ENCODE data around the gene ST6GALNAC5. TPM values are rescaled to one million over a fixed set of nuclear protein-coding genes. Genes with fewer than 3 reads are reported as not detected.

The ST6GALNAC5 gene
- total RNA-seq, 5 donors from 2014 or later (not counting 1 experiment from before 2014, with no cell fraction given): not detected

GRCh38 chr1:76951153-76951552, 83.9 kb downstream of the ST6GALNAC5 start:
- Histone ChIP-seq H3K9me3 (no peaks in the 10 kb centered on the region), H3K36me3 (ENCODE audit: control insufficient read depth in 2 of 2, extremely low read depth in 1 of 2, insufficient read depth in 1 of 2, low read length in 1 of 2) (no peaks in the 10 kb centered on the region), H3K4me1 (ENCODE audit: control insufficient read depth in 1 of 2, extremely low read depth in 1 of 2, insufficient read depth in 2 of 2, low read length in 2 of 2) (no peaks in the 10 kb centered on the region), H3K27ac (ENCODE audit: low read length) (no peak overlapping the region), H3K4me3 (ENCODE audit: control insufficient read depth in 1 of 2, extremely low read depth in 1 of 2, low read length in 1 of 2) (no peak overlapping the region), H3K27me3 (replicated peaks in 1 of 2; ENCODE audit: control insufficient read depth in 2 of 2, extremely low read depth in 1 of 2, insufficient read depth in 2 of 2, low read length in 1 of 2) (no peaks in the 10 kb centered on the region)
- DNase-seq: no peak
- Mint-ChIP-seq H3K27me3 (no peaks in the 10 kb centered on the region), H3K36me3 (no peaks in the 10 kb centered on the region), H3K4me3 (no peak overlapping the region), H3K9me3 (no peaks in the 10 kb centered on the region), H3K4me1 (no peaks in the 10 kb centered on the region), H3K27ac (no peak overlapping the region)
- ATAC-seq (replicated peaks in 1 of 4): no peak
- CTCF ChIA-PET: no interaction called here
- POLR2A ChIA-PET: no interaction called here
- WGBS (ENCODE audit: insufficient coverage): no CpG with 5 or more reads among the region's 2 CpGs

- ATAC-seq (replicated peaks in 1 of 4): no peak
- POLR2A ChIA-PET: no interaction called here
- H3K4me3 Mint-ChIP-seq: no peak overlapping the region
Observed at GRCh38 chr1:76955652-76956051, 88.4 kb downstream of the ST6GALNAC5 start.

GRCh38 chr1:76957961-76958360, 90.7 kb downstream of the ST6GALNAC5 start:
- POLR2A ChIA-PET: no interaction called here
- H3K36me3 ChIP-seq (ENCODE audit: control insufficient read depth in 2 of 2, extremely low read depth in 1 of 2, insufficient read depth in 1 of 2, low read length in 1 of 2): no peaks in the 10 kb centered on the region
- H3K4me3 Mint-ChIP-seq: no peak overlapping the region

More at GRCh38 chr1:76955652-76956051, 88.4 kb downstream of the ST6GALNAC5 start:
- H3K36me3 ChIP-seq (ENCODE audit: control insufficient read depth in 2 of 2, extremely low read depth in 1 of 2, insufficient read depth in 1 of 2, low read length in 1 of 2): no peaks in the 10 kb centered on the region
- no peaks in the 10 kb centered on the region for H3K27me3 ChIP-seq (replicated peaks in 1 of 2; ENCODE audit: control insufficient read depth in 2 of 2, extremely low read depth in 1 of 2, insufficient read depth in 2 of 2, low read length in 1 of 2)
- no peak for DNase-seq
- no peak overlapping the region for H3K4me3 ChIP-seq (ENCODE audit: control insufficient read depth in 1 of 2, extremely low read depth in 1 of 2, low read length in 1 of 2)
- Mint-ChIP-seq H3K36me3 (no peaks in the 10 kb centered on the region), H3K4me1 (no peaks in the 10 kb centered on the region), H3K9me3 (no peaks in the 10 kb centered on the region), H3K27ac (no peak overlapping the region), H3K27me3 (peaks cover 0 to 2% of the 10 kb centered on the region in 2 donors)
- H3K9me3 ChIP-seq: no peaks in the 10 kb centered on the region
- H3K4me1 ChIP-seq (ENCODE audit: control insufficient read depth in 1 of 2, extremely low read depth in 1 of 2, insufficient read depth in 2 of 2, low read length in 2 of 2): no peaks in the 10 kb centered on the region
- CTCF ChIA-PET: interaction anchor here in 1 of 2 donors (0.6 kb wide), 1 partner anchor 841 kb away, joined by 3 read pairs; no protein-coding TSS in a partner anchor
- no peak overlapping the region for H3K27ac ChIP-seq (ENCODE audit: low read length)

GRCh38 chr1:76958828-76959227, 91.5 kb downstream of the ST6GALNAC5 start:
- H3K27ac Mint-ChIP-seq: no peak overlapping the region
- DNase-seq: no peak
- H3K36me3 Mint-ChIP-seq: no peaks in the 10 kb centered on the region
- Histone ChIP-seq H3K9me3 (no peaks in the 10 kb centered on the region), H3K27ac (ENCODE audit: low read length) (no peak overlapping the region), H3K4me3 (ENCODE audit: control insufficient read depth in 1 of 2, extremely low read depth in 1 of 2, low read length in 1 of 2) (no peak overlapping the region), H3K27me3 (replicated peaks in 1 of 2; ENCODE audit: control insufficient read depth in 2 of 2, extremely low read depth in 1 of 2, insufficient read depth in 2 of 2, low read length in 1 of 2) (no peaks in the 10 kb centered on the region), H3K4me1 (ENCODE audit: control insufficient read depth in 1 of 2, extremely low read depth in 1 of 2, insufficient read depth in 2 of 2, low read length in 2 of 2) (no peaks in the 10 kb centered on the region), H3K36me3 (ENCODE audit: control insufficient read depth in 2 of 2, extremely low read depth in 1 of 2, insufficient read depth in 1 of 2, low read length in 1 of 2) (no peaks in the 10 kb centered on the region)
- no peaks in the 10 kb centered on the region for H3K4me1 Mint-ChIP-seq
- no peak overlapping the region for H3K4me3 Mint-ChIP-seq
- peaks cover 0 to 3% (median 3%) of the 10 kb centered on the region in 3 donors for H3K9me3 Mint-ChIP-seq
- no peak for ATAC-seq (replicated peaks in 1 of 4)
- POLR2A ChIA-PET: no interaction called here
- CTCF ChIA-PET: no interaction called here
- peaks cover 0 to 2% of the 10 kb centered on the region in 2 donors for H3K27me3 Mint-ChIP-seq
- 100% methylated on average over 1 of the region's 4 CpGs for WGBS (ENCODE audit: insufficient coverage)

More at GRCh38 chr1:76957961-76958360, 90.7 kb downstream of the ST6GALNAC5 start:
- CTCF ChIA-PET: no interaction called here
- Histone ChIP-seq H3K4me1 (ENCODE audit: control insufficient read depth in 1 of 2, extremely low read depth in 1 of 2, insufficient read depth in 2 of 2, low read length in 2 of 2) (no peaks in the 10 kb centered on the region), H3K9me3 (no peaks in the 10 kb centered on the region), H3K4me3 (ENCODE audit: control insufficient read depth in 1 of 2, extremely low read depth in 1 of 2, low read length in 1 of 2) (no peak overlapping the region), H3K27me3 (replicated peaks in 1 of 2; ENCODE audit: control insufficient read depth in 2 of 2, extremely low read depth in 1 of 2, insufficient read depth in 2 of 2, low read length in 1 of 2) (no peaks in the 10 kb centered on the region), H3K27ac (ENCODE audit: low read length) (no peak overlapping the region)
- H3K4me1 Mint-ChIP-seq: no peaks in the 10 kb centered on the region
- no peaks in the 10 kb centered on the region for H3K36me3 Mint-ChIP-seq
- 87% methylated on average over 4 of the region's 8 CpGs for WGBS (ENCODE audit: insufficient coverage)
- H3K9me3 Mint-ChIP-seq: no peaks in the 10 kb centered on the region
- DNase-seq (no peak), ATAC-seq (replicated peaks in 1 of 4) (no peak)
- peaks cover 0 to 2% of the 10 kb centered on the region in 2 donors for H3K27me3 Mint-ChIP-seq
- H3K27ac Mint-ChIP-seq: no peak overlapping the region

GRCh38 chr1:76959556-76959955, 92.3 kb downstream of the ST6GALNAC5 start:
- ATAC-seq (replicated peaks in 1 of 4): no peak
- ChIA-PET POLR2A (no interaction called here), CTCF (no interaction called here)
- H3K4me1 ChIP-seq (ENCODE audit: control insufficient read depth in 1 of 2, extremely low read depth in 1 of 2, insufficient read depth in 2 of 2, low read length in 2 of 2): no peaks in the 10 kb centered on the region
- H3K27me3 Mint-ChIP-seq: peaks cover 0 to 2% of the 10 kb centered on the region in 2 donors
- no peaks in the 10 kb centered on the region for H3K36me3 Mint-ChIP-seq
- no peaks in the 10 kb centered on the region for H3K27me3 ChIP-seq (replicated peaks in 1 of 2; ENCODE audit: control insufficient read depth in 2 of 2, extremely low read depth in 1 of 2, insufficient read depth in 2 of 2, low read length in 1 of 2)
- DNase-seq: no peak
- 52% methylated on average over 2 of the region's 4 CpGs for WGBS (ENCODE audit: insufficient coverage)
- H3K9me3 ChIP-seq: no peaks in the 10 kb centered on the region
- H3K4me3 ChIP-seq (ENCODE audit: control insufficient read depth in 1 of 2, extremely low read depth in 1 of 2, low read length in 1 of 2): no peak overlapping the region
- no peak overlapping the region for H3K27ac ChIP-seq (ENCODE audit: low read length)
- H3K4me3 Mint-ChIP-seq: no peak overlapping the region
- no peaks in the 10 kb centered on the region for H3K36me3 ChIP-seq (ENCODE audit: control insufficient read depth in 2 of 2, extremely low read depth in 1 of 2, insufficient read depth in 1 of 2, low read length in 1 of 2)
- no peaks in the 10 kb centered on the region for H3K4me1 Mint-ChIP-seq
- no peak overlapping the region for H3K27ac Mint-ChIP-seq
- peaks cover 0 to 5% (median 3%) of the 10 kb centered on the region in 3 donors for H3K9me3 Mint-ChIP-seq

GRCh38 chr1:76961181-76961819, 94.0 kb downstream of the ST6GALNAC5 start:
- H3K27ac Mint-ChIP-seq: no peak overlapping the region
- Histone ChIP-seq H3K27ac (ENCODE audit: low read length) (no peak overlapping the region), H3K27me3 (replicated peaks in 1 of 2; ENCODE audit: control insufficient read depth in 2 of 2, extremely low read depth in 1 of 2, insufficient read depth in 2 of 2, low read length in 1 of 2) (no peaks in the 10 kb centered on the region), H3K36me3 (ENCODE audit: control insufficient read depth in 2 of 2, extremely low read depth in 1 of 2, insufficient read depth in 1 of 2, low read length in 1 of 2) (no peaks in the 10 kb centered on the region), H3K9me3 (no peaks in the 10 kb centered on the region), H3K4me3 (ENCODE audit: control insufficient read depth in 1 of 2, extremely low read depth in 1 of 2, low read length in 1 of 2) (no peak overlapping the region), H3K4me1 (ENCODE audit: control insufficient read depth in 1 of 2, extremely low read depth in 1 of 2, insufficient read depth in 2 of 2, low read length in 2 of 2) (no peaks in the 10 kb centered on the region)
- 81% methylated on average over 4 of the region's 6 CpGs for WGBS (ENCODE audit: insufficient coverage)
- H3K9me3 Mint-ChIP-seq: peaks cover 0 to 5% (median 3%) of the 10 kb centered on the region in 3 donors
- CTCF ChIA-PET: no interaction called here
- POLR2A ChIA-PET: no interaction called here
- no peaks in the 10 kb centered on the region for H3K4me1 Mint-ChIP-seq
- peaks cover 2 to 5% of the 10 kb centered on the region in 2 donors for H3K27me3 Mint-ChIP-seq
- no peaks in the 10 kb centered on the region for H3K36me3 Mint-ChIP-seq
- H3K4me3 Mint-ChIP-seq: no peak overlapping the region
- no peak for DNase-seq
- ATAC-seq (replicated peaks in 1 of 4): no peak

- H3K4me3 ChIP-seq (ENCODE audit: control insufficient read depth in 1 of 2, extremely low read depth in 1 of 2, low read length in 1 of 2): no peak overlapping the region
- no peaks in the 10 kb centered on the region for H3K4me1 ChIP-seq (ENCODE audit: control insufficient read depth in 1 of 2, extremely low read depth in 1 of 2, insufficient read depth in 2 of 2, low read length in 2 of 2)
- H3K27me3 ChIP-seq (replicated peaks in 1 of 2; ENCODE audit: control insufficient read depth in 2 of 2, extremely low read depth in 1 of 2, insufficient read depth in 2 of 2, low read length in 1 of 2): no peaks in the 10 kb centered on the region
- no peak overlapping the region for H3K27ac Mint-ChIP-seq
- no peaks in the 10 kb centered on the region for H3K4me1 Mint-ChIP-seq
- peaks cover 0 to 5% (median 3%) of the 10 kb centered on the region in 3 donors for H3K9me3 Mint-ChIP-seq
- no peak overlapping the region for H3K27ac ChIP-seq (ENCODE audit: low read length)
- CTCF ChIA-PET: no interaction called here
- peaks cover 2 to 5% of the 10 kb centered on the region in 2 donors for H3K27me3 Mint-ChIP-seq
- no peak overlapping the region for H3K4me3 Mint-ChIP-seq
- no peaks in the 10 kb centered on the region for H3K36me3 ChIP-seq (ENCODE audit: control insufficient read depth in 2 of 2, extremely low read depth in 1 of 2, insufficient read depth in 1 of 2, low read length in 1 of 2)
- ATAC-seq (replicated peaks in 1 of 4): no peak
- H3K36me3 Mint-ChIP-seq: no peaks in the 10 kb centered on the region
- POLR2A ChIA-PET: no interaction called here
- H3K9me3 ChIP-seq: no peaks in the 10 kb centered on the region
- DNase-seq: no peak
Observed at GRCh38 chr1:76961820-76962207, 94.5 kb downstream of the ST6GALNAC5 start.
